Posterior cingulate gyrus (tissue), 11 donors: Measurements from ENCODE around the gene PRICKLE3.
"Not testable (repeated sequence)": the region's sequence is repeated elsewhere in the genome, so short reads cannot be mapped to it uniquely, and the experiment has no call there.

ENCODE experiments used
- DNase-seq, 10 donors: peaks; one replicate each; pipeline versions ENCODE4 v3.0.0 to v3.0.0-alpha.2; 2020 to 2021; ENCODE audit warnings: mixed read lengths in 3 of 10
- intact Hi-C: fragments of 100-400 bp; cut with DNase I; formaldehyde crosslinking; loops from one replicate; pipeline ENCODE4 v1.15.1; 2023

Gene PRICKLE3

GRCh38 chrX:49129427-49129826 is 56.7 kb downstream of the PRICKLE3 start:
- peak in 1 of 10 donors; percentile 4 for DNase-seq
- intact Hi-C loops: no loop called here

- DNase-seq: peak in 1 of 10 donors; percentile 39
- intact Hi-C loops: not testable (repeated sequence)
Observed at GRCh38 chrX:49127742-49128258, 58.4 kb downstream of the PRICKLE3 start.
